Type B pancreatic cell (in vitro differentiated cells): ENCODE data around the gene ANKRD28. TPM values are rescaled to one million over a fixed set of nuclear protein-coding genes. Genes with fewer than 3 reads are reported as not detected.
"Not testable (repeated sequence)": the region's sequence is repeated elsewhere in the genome, so short reads cannot be mapped to it uniquely, and the experiment has no call there.

Source experiments
- DNase-seq: peaks from one replicate; pipeline ENCODE4 v3.0.0; 2021; ENCODE audit warnings: mixed read lengths; ENCODE audit not compliant: unreplicated experiment; ENCODE audit errors: extremely low spot score
- H3K27ac Mint-ChIP-seq: 2 replicates; pipeline ENCODE4 v1.8.0; 2021; ENCODE audit warnings: mild to moderate bottlenecking, mixed read lengths
- H3K27me3 Mint-ChIP-seq: 2 replicates; pipeline ENCODE4 v1.8.0; 2021; ENCODE audit warnings: mixed read lengths
- H3K36me3 Mint-ChIP-seq: 2 replicates; pipeline ENCODE4 v1.8.0; 2021; ENCODE audit warnings: mixed read lengths
- H3K4me1 Mint-ChIP-seq: one replicate; pipeline ENCODE4 v1.8.0; 2021; ENCODE audit warnings: mixed read lengths; ENCODE audit not compliant: unreplicated experiment
- H3K4me3 Mint-ChIP-seq: 2 replicates; pipeline ENCODE4 v1.8.0; 2021; ENCODE audit warnings: mild to moderate bottlenecking, mixed read lengths
- H3K9me3 Mint-ChIP-seq: 2 replicates; pipeline ENCODE4 v1.8.0; 2021; ENCODE audit warnings: mixed read lengths
- total RNA-seq: library from RNA; stranded (reverse); gene quantifications from 2 replicates; pipeline ENCODE4 v1.2.1, GENCODE V29; 2021; ENCODE audit warnings: low replicate concordance
- TF ChIP-seq, protein P1 (sequence below): fragments of 200-600 bp; sonication (generic); conservative IDR thresholded peaks from 2 replicates; pipeline ENCODE4 v1.5.0; 2021; ENCODE audit warnings: antibody characterized with exemption, mild to moderate bottlenecking

The ANKRD28 gene
- total RNA-seq, 1 donor from 2014 or later, result 44.3 TPM

DNA sequence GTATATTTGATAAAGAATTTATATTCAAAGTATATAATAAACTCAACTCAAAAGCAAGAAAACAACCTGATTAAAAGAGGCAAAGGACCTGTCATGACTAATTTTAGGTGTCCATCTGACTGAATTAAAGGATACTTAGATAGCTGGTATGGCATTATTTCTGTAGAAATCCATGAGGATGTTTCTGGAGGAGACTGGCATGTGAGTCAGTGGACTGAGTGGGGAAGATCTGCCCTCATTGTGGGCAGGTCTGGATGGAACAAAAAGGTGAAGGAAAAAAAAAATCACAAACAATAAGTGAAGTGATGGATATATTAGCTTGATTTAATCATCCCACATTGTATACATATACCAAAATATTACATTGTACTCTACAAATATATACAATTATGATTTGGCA lies 16.6 kb downstream of the ANKRD28 start:
- H3K36me3 Mint-ChIP-seq, result peaks cover 12% of the 10 kb centered on the region
- H3K9me3 Mint-ChIP-seq, result no peaks in the 10 kb centered on the region
- no peak overlapping the region for H3K4me3 Mint-ChIP-seq
- peaks cover 12% of the 10 kb centered on the region for H3K4me1 Mint-ChIP-seq
- DNase-seq, result no peak
- no peak overlapping the region for H3K27ac Mint-ChIP-seq
- no peaks in the 10 kb centered on the region for H3K27me3 Mint-ChIP-seq
- TF ChIP-seq, protein P1, sequence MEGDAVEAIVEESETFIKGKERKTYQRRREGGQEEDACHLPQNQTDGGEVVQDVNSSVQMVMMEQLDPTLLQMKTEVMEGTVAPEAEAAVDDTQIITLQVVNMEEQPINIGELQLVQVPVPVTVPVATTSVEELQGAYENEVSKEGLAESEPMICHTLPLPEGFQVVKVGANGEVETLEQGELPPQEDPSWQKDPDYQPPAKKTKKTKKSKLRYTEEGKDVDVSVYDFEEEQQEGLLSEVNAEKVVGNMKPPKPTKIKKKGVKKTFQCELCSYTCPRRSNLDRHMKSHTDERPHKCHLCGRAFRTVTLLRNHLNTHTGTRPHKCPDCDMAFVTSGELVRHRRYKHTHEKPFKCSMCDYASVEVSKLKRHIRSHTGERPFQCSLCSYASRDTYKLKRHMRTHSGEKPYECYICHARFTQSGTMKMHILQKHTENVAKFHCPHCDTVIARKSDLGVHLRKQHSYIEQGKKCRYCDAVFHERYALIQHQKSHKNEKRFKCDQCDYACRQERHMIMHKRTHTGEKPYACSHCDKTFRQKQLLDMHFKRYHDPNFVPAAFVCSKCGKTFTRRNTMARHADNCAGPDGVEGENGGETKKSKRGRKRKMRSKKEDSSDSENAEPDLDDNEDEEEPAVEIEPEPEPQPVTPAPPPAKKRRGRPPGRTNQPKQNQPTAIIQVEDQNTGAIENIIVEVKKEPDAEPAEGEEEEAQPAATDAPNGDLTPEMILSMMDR, result no peak

DNA sequence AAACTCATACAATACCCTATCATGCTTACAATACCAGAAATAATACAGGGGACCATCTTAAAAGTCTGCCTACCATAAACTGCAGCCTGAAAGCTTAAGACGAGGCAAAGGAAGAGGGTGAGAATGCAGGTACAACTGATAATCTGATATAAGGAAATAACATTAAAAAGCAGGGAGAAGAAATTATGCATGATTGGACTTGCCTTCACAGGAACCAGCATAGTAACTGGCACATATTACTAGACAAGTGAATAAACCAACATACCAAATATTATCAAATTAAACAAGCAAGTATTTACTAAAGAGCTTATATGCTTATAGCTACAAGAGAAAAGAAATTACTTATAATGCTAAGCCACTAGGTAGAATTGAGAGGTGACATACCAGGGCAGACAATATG lies 18.7 kb downstream of the ANKRD28 start:
- H3K27ac Mint-ChIP-seq, result no peak overlapping the region
- TF ChIP-seq, protein P1, result no peak
- H3K4me3 Mint-ChIP-seq, result no peak overlapping the region
- no peaks in the 10 kb centered on the region for H3K27me3 Mint-ChIP-seq
- H3K9me3 Mint-ChIP-seq, result no peaks in the 10 kb centered on the region
- no peak for DNase-seq
- H3K36me3 Mint-ChIP-seq, result peaks cover 7% of the 10 kb centered on the region
- H3K4me1 Mint-ChIP-seq, result peaks cover 12% of the 10 kb centered on the region

DNA sequence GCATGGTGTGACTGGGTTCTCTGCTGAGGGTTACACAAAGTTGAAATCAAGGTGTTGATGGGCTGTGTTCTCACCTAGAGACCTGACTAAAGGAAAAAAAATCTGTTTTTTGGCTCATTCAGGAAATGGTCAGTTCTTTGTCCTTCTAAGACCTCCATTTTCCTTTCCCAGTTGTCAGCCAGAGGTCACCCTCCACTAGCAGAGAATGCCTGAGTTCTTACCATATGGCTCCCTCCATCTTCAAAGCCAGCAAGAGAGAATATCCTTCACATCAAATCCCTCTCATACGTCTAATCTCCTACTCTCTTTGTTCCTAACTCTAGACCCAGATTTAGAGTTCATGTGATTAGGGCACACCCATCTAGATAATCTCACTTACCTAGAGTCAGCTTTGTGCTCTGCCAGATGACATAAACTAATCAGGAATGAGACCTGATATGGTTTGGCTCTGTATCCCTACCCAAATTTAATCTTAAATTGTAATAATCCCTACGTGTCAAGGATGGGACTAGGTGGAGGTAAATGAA lies 19.4 kb downstream of the ANKRD28 start:
- Mint-ChIP-seq H3K36me3 (peaks cover 7% of the 10 kb centered on the region), H3K4me1 (peaks cover 8% of the 10 kb centered on the region), H3K9me3 (no peaks in the 10 kb centered on the region), H3K27me3 (no peaks in the 10 kb centered on the region), H3K4me3 (no peak overlapping the region), H3K27ac (no peak overlapping the region)
- TF ChIP-seq, protein P1, result no peak
- no peak for DNase-seq

DNA sequence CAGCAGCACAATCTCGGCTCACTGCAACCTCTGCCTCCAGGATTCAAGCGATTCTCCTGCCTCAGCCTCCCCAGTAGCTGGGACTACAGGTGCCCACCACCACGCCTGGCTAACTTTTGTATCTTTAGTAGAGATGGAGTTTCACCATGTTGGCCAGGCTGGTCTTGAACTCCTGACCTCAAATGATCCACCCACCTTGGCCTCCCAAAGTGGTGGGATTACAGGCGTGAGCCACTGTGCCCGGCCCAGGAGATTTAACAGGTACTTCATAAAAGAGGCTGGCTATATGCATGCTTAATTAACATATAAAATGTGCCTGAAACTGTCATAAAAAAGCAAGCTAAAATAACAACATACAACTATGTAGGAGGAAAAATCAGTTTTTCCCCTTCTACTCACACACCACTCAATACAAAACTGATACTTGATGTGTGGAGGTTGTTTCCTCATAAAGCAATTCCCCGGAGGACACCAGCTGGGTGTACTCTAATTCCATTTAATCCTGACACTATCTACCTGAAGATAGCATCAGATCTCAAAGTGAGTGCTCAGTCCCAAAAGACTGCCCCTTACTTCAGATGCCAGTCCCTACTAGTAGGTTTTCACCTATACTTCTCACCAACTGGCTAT lies 22.7 kb downstream of the ANKRD28 start:
- H3K27ac Mint-ChIP-seq, H3K27me3 Mint-ChIP-seq, H3K9me3 Mint-ChIP-seq, DNase-seq, H3K4me1 Mint-ChIP-seq, H3K4me3 Mint-ChIP-seq: not testable (repeated sequence)
- peaks cover 13% of the 10 kb centered on the region for H3K36me3 Mint-ChIP-seq

DNA sequence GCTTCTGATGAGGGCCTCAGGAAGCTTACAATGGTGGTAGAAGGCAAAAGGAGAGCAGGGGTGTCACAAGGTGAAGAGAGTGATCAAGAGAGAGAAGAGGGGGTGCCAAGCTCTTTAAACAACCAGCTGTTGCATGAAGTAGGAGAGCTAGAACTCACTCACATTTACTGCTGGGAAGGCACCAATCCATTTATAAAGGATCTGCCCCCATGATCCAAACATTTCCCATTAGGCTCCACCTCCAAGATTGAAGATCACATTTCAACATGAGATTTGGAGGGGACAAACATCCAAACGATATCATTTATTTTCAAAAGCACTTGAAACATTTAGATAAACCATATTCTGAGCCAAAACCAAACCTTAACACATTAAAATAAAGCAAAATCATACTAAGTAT lies 26.3 kb downstream of the ANKRD28 start:
- DNase-seq, result no peak

DNA sequence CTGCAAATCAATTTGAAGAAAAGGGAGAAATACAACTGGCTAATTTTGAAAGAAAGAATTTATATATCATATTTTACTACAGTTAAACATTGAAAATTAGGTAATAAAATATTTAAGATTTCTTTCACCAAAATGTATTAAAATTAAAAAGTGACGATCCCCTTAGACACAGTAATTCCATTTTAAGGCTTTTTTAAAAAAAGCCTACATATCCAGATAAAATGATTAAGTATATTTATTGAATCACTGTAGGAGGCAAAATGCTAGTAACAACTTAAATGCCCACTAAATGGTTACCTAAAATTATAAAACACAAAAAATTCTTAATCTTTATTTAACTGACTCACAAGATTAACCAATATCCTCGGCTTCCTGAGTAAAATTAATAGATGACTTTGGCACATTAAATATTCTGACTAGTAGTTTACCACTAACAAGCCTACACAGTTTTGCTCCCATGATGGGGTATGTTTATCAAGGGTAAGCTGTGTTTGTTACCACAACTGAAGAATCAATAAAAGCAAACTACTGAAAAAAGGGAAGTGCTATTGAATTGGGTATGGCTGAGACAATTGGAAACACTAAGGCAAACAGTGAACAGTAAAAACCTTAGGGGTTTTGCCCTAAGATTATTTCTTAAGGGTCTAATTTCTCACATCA lies 28.4 kb downstream of the ANKRD28 start:
- no peak overlapping the region for H3K27ac Mint-ChIP-seq
- peaks cover 17% of the 10 kb centered on the region for H3K36me3 Mint-ChIP-seq
- no peak overlapping the region for H3K4me3 Mint-ChIP-seq
- peaks cover 5% of the 10 kb centered on the region for H3K4me1 Mint-ChIP-seq
- no peaks in the 10 kb centered on the region for H3K27me3 Mint-ChIP-seq
- no peaks in the 10 kb centered on the region for H3K9me3 Mint-ChIP-seq
- no peak for DNase-seq
- TF ChIP-seq, protein P1, result no peak

More for the DNA sequence above, 26.3 kb downstream of the ANKRD28 start:
- Mint-ChIP-seq H3K27ac (no peak overlapping the region), H3K36me3 (peaks cover 14% of the 10 kb centered on the region), H3K9me3 (no peaks in the 10 kb centered on the region), H3K27me3 (no peaks in the 10 kb centered on the region), H3K4me3 (no peak overlapping the region), H3K4me1 (peaks cover 5% of the 10 kb centered on the region)
- TF ChIP-seq, protein P1, result no peak
